ENCODE results near the gene ADAMTS13. TPM values are rescaled to one million over a fixed set of nuclear protein-coding genes. Genes with fewer than 3 reads are reported as not detected.
"Not testable (repeated sequence)": the region's sequence is repeated elsewhere in the genome, so short reads cannot be mapped to it uniquely, and the experiment has no call there.

Gene ADAMTS13
- 1.1 and 2.9 TPM in 2 replicates for polyA plus RNA-seq (2014; cell fraction: cytosol; rRNA removed)
- 18.7 and 20.6 TPM in 2 replicates for polyA plus RNA-seq (2014; cell fraction: nucleus; rRNA removed)

DNA sequence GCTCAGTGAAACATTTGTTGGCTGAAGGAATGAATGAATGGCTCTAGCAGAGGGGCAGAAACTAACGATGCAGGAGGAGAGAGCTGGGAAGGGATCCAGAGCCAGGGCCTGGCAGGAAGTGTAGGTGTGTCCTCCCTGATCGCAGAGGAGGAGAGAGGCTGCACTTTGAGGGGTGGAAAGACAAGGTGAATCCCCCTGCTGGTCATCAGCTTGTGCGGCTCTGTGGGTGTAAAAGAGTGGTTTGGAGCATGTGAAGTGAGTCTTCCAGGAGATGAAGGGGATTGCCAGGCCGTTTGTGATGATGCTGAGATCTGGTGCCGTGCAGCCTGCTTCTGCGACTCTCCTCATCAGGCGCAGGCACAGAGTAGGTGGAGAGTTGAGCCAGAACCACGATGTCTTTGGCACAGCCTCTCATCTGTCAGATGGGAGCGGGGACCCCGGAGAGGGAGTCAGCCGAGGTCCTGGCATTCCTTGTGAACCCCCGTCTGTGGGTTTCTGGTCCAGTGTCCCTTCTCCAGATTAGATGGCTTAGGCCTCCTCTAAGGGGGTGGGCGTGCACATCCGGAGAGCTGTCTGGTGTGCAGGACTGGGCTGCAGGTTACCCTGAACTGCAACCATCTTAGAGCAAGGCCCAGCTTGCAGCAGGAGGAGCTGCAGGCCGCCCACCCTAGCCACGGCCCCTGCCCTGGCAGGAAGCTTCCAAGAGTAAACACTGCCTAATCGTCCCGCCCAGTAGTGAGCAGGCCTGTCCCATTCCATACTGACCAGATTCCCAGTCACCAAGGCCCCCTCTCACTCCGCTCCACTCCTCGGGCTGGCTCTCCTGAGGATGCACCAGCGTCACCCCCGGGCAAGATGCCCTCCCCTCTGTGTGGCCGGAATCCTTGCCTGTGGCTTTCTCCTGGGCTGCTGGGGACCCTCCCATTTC lies at the start of gene ADAMTS13:
Gene ADAMTS13, plus strand, starts transcription at position 753 of the 928 bp plus-strand sequence. Its CDS starts 77 bp downstream, at position 830.
- peak; percentile 71 for DNase-seq (ENCODE audit: low spot score)

DNA sequence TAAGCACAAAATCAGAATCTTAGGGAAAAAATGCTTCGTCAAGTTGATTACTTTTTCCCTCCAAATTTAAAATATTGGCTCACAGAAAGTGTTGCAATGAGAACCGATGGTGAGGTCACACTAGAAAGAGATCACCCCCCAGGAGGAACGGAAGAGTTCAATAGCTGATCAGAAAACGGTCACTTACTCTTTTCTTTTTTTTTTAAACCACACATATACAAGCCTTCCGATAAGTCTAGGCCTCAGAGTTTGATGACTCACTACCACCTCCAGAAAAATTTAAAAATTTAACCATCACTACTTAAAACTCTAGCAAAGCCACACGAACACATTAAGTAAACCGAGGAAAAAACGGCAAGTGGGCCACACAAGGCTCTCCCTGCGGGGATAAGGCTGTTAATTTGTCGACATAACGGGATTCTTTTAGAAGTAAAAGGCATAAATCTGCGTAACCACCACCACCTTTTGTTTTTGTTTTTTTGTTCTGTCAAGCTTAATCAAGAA lies 47.5 kb upstream of the ADAMTS13 start:
- DNase-seq (ENCODE audit: low spot score): no peak

DNA sequence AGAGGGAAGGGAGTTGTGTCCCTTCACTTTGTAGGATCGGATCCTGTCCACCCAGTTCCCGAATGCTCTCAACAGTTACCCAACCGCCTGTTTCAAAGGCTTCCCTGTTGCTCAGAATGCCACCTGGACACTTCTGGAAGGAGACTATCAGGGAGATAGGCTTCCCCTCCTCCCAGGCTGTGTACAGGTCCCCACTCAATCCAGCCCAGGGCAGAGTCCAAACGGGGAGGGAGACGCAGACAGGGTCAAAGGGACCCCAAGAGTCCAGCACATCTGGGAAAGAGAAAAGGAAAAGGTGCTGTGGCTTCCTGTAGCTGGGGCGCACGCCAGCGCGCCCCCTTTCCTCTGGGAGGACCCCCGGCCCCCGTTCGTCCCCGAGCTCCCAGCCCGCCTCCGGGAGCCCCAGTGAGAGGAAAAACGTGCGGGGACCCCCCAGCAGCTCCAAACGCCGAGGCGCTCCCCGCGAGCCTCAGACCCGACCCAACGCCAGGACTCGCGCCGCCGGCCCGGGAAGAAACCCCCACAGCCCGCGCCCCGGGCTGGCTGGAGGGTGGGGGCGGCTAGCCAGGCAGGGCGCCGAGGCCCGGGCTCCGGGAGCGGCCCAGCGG lies 46.9 kb upstream of the ADAMTS13 start:
- DNase-seq (ENCODE audit: low spot score): no peak

DNA sequence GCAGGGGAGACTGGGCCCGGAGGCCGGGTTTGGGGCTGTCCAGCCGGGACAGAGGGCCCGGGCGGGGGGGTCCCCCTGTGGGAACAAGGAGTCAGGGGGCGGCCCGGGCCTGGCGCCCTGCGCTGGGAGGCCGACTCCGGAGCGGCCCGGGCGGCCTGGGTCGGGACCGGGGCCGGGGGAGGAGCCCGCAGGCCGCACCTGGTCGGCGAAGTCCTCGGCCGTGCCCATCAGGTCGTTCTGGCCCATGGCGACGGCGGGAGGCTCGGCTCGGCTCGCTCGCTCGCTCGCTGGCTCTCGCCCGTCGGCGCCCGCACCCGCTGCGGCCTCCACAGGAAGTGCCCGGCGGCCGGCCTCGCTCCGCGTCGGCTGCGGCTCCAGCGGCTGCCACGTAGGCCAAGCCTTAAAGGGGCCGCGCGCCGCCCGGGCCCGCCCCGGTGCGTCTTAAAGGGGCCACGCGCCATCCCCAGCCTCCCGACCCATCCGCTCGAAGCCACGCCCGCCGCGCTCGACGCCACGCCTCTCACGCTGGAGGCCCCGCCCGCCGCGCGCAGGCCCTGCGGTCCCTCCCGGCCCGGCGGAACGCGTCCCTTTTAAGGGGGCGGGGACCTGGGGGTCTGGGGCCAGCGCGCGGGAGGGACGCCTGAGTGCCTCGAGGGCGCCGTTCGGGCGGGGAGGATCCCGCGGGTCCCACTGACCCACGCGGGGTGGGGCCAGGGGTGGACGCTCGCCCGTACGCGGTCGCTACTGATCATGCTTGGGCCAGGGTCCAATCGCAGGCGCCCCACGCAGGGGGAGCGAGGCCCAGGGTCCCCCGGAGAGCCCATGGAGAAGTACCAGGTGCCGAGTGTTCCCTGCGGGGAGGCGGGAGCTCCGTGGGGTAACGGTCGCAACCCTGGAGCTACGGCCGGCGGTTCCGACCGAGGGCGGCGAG lies 46.2 kb upstream of the ADAMTS13 start, which contains the start of the genes STKLD1 and SURF4:
Gene STKLD1, plus strand, starts transcription at position 643 of the 931 bp plus-strand sequence. Its CDS starts 108 bp downstream, at position 751.
Gene SURF4, minus strand, starts transcription at position 337 of the 931 bp plus-strand sequence. Its CDS starts 91 bp downstream, at position 246.
- peak; percentile 95 for DNase-seq (ENCODE audit: low spot score)

DNA sequence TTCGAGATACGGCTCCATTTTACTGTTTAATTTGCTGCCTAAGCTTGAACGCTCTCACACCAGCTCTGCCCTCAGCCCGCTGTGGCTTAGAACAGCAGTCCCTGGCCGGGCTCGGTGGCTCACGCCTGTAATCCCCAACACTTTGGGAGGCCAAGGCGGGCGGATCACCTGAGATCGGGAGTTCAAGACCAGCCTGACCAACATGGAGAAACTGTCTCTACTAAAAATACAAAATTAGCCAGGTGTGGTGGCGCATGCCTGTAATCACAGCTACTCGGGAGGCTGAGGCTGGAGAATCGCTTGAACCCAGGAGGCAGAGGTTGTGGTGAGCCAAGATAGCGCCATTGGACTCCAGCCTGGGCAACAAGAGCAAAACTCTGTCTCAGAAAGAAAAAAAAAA lies 44.9 kb upstream of the ADAMTS13 start:
- not testable (repeated sequence) for DNase-seq (ENCODE audit: low spot score)

DNA sequence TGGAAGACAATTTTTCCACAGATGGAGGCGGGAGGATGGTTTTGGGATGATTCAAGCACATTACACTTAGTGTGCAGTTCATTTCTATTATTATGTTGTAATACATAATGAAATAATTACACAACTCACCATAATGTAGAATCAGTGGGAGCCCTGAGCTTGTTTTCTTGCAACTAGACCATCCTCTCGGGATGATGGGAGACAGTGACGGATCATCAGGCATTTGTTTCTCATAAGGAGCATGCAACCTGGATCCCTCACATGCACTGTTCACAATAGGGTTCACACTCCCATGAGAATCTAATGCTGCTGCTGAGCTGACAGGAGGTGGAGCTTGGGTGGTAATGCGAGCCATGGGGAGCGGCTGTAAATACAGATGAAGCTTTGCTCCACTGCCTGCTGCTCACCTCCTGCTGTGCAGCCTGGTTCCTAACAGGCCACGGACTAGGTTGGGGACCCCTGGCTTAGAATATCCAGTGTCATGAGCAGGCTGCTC lies 44.4 kb upstream of the ADAMTS13 start:
- no peak for DNase-seq (ENCODE audit: low spot score)

DNA sequence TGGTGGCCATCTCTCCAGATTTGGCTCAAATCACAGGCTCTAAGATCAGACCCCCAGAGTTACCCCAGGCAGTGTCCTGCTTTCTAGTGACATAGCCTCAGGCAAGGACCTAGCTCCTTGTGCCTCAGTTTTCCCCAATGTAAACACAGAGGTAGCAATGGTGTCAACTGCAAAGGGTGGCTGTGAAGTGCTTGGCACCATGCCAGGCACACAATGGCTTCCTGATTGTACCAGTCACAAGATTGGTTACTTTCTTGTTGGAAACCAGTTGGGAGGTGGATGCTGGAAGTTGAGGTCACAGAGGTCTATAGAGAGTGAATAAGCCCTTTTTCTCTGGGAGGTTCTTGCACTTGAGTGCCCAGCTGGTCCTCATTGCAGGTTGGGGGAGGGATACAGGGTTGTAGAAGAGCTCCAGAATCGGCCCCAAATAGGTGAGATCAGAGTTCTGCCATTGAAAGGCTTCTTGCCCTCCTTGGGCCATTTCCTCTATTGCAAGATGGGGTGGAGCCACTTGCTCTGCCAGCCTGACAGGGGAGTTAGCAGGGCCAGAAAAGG lies 43.7 kb upstream of the ADAMTS13 start:
- no peak for DNase-seq (ENCODE audit: low spot score)

DNA sequence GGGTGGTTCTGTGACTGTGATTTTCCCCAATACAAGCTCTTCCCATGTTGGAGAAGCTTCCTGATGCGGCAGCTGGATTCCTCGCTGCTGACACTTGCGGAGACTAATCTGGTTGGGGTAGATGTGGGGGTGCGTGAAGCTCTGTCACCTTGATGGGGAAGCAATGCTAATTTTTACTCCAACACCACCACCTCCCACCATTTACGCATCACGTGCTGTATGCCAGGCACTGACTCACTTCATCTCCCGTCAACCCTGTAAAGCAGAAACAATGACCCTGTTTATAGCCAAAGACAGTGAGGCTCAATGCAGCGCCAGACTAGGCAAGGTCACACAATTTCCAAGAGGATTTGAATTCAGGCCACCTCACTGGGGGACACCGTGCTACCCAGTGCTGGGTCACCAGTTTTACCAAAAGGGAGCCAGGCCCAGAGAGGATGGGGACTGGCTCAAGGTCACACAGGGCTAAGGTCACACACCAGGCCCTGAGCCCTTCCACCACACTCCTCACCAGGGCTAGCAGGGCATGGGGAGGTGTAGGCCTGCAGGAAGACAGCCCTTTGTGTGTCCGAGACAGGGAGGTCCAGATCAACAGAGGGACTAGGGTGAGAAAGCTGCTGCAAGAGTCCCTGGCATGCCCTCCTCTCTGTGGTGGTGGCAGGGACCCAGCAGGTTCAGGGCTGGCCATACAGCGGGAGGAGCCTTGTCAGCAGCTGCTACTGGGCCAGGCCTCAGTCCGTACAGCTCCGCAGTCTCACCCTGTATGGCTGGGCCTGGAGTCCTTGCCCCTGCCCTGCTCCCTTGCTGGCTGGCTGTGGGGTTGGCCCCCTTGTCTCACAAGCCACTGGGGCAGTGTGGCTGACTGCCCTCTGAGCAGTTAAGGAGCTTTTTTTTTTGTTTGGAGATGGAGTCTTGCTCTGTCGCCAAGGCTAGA lies 42.7 kb upstream of the ADAMTS13 start:
- no peak for DNase-seq (ENCODE audit: low spot score)

DNA sequence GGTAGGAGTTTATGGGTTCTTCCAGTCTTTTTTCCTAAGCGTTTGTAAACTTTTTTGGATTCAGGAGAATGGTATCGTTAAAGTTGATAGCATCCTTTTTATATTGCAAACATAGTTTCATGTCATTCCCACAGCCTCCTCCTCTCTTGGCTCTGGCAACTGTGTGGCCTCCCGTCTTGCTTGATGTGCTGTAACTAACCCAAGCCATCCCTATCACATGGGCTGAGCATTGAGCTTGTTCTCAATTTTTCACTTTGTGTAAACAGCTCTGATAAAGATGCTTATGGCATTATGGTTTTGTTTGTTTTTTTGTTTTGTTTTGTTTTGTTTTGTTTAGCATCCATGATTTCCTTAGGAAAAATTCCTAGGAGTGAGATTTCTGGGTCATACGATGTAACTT lies 41.4 kb upstream of the ADAMTS13 start:
- DNase-seq (ENCODE audit: low spot score): no peak

DNA sequence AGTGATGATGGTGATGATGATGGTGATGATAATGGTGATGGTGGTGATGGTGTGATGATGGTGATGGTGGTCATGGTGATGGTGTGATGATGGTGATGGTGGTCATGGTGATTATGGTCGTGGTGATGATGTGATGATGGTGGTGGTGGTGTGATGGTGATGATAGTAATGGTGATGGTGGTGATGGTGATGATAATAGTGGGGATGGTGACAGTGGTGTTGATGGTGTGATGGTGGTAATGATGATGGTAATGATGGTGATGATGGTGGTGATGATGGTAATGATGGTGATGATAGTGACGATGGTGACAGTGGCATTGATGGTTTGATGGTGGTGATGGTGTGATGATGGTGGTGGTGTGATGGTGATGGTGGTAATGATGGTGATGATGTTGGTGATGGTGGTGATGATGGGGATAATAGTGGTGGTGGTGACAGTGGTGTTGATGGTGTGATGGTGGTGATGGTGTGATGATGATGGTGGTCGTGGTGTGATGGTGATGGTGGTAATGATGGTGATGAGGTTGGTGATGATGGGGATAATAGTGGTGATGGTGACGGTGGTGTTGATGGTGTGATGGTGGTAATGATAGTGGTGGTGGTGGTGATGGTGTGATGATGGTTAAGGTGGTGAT lies 39.5 kb upstream of the ADAMTS13 start:
- DNase-seq (ENCODE audit: low spot score): no peak

DNA sequence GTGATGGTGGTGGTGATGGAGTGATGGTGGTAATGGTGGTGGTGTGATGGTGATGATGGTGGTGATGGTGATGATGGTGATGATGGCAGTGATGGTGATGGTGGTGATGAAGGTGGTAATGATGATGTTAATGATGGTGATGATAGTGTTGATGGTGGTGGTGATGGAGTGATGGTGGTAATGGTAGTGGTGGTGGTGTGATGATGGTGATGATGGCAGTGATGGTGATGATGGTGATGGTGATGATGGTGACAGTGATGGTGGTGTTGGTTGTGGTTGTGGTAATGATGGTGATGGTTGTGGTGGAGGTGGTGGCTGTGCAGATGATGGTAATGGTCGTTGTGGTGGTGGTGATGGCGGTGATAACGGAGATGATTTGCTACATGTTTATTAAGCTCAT lies 38.7 kb upstream of the ADAMTS13 start:
- DNase-seq (ENCODE audit: low spot score): no peak

DNA sequence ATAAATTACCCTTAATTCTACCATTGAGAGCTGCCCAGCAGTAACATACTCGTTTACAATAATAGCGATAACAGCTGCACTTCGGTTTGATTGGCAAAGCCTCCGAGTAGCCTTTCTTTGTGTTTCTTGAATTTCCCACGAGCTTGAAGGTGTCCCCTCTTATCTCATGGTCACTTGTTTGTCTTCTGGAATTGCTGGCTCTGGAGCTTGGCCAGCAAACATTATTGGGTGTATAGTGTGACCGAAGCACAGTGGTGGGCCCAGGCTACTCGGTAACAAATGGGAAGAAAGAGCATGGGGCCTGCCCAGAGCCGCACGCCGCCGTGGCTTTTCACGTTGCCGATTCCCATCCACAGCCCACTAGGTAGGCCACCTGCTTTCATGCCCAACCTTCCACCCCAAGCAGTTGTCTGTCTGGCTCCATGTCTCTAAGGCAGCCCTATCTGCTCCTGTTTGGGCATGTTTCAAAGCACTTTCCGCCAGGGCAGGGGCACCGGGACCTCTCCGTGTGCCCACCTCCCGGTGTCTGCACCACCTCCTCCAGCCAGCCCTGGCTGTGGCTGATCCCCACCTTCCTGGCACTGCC lies 37.3 kb upstream of the ADAMTS13 start:
- DNase-seq (ENCODE audit: low spot score): no peak

DNA sequence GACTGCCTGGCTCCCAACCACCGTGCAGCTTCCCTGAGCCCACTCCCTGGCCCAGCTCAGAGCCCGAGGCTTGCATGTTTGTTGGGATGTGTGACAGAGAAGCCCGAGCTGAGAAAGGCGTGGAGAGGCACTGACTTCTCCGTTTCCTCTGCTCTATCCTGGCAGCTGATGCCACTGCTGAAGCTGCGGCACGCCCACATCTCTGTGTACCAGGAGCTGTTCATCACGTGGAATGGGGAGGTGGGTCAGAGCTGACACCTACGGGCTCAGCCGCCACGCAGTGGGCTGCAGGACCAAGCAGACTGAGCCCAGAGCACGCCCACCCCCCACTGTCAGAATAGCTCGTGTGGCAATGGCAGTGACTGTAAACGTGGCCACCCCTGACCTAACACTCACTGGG lies 36.7 kb upstream of the ADAMTS13 start:
- no peak for DNase-seq (ENCODE audit: low spot score)

DNA sequence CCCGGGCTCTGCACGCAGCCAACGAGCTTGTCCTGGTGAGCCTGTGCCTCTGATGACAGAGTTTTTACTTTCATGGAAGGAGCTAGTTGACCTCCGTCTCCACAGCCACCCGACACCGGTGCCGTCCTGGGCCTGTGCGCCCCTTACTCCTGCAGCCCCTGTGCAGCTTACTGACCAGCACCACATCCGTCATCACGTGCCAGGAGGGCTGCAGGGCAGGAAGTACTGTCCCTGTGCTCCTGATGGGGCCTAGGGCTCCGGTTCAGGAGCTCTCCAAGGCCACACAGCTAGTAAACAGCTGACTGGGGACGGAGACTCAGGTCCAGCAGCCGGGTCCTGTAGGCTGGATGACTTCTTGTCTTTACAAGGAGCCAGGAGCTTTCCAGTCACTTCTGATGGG lies 35.8 kb upstream of the ADAMTS13 start:
- DNase-seq (ENCODE audit: low spot score): no peak

DNA sequence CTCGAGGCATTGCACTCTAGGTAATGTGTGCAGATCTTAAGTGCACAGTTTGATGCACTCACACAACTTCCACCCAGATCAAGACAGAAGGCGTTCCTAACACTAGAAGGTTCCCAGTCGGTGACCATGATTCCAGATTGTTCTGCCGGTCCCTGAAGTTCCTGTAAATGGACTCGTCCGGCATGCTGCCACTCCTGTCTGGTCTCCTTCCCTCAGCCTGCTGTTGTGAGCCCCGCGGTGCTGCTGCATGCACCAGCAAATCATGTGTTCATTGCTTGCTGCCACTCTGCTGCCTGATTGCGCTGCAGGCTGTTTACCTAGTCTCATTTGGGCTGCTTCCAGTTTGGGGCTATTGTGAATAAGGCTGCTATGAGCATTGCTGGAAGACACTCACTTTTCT lies 34.5 kb upstream of the ADAMTS13 start:
- no peak for DNase-seq (ENCODE audit: low spot score)

DNA sequence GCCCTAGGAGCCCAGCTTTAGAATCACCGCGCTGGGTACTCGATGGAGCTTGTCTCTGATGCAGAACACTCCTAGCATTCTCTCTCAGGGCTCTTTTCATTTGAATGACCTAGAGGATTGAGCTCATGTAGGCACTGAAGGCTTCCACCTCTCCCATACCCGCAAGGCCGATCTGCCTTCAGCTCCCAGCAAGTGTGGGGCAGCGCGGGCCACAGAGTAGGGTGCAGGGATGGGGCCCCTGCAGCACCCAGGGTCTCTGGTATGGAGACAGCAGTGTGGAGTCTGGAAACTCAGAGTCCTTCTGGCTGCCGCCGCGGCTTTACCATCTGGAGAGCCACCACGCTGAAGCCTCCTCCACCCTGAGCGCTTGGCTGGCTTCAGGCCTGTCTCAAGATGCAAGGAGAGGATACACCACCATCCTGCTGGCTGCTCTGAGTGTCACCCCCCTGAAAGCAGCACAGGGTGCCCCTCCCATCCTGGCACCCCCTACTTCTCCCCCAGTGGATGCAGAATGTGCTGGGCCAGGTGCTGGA lies 33.1 kb upstream of the ADAMTS13 start:
- no peak for DNase-seq (ENCODE audit: low spot score)

DNA sequence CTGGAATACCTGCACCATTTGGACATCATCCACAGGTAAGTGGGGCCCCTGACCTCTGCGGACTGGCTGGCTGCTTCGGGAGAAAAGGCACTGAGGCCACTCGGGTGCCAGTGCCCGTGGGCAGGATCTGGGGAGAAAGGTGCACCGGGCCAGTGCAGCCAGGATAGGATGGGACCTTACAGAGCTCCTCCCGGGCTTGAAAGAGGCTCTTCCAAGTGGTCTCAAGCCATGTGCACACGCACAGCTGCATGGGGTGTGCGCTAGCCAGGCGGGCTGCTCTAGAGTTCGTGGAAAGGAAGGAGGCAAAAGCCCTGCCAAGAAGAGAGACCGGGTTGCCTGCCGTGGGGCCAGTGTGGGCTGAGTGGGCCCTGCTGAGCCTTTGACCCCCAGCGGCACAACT lies 32.6 kb upstream of the ADAMTS13 start:
- no peak for DNase-seq (ENCODE audit: low spot score)

DNA sequence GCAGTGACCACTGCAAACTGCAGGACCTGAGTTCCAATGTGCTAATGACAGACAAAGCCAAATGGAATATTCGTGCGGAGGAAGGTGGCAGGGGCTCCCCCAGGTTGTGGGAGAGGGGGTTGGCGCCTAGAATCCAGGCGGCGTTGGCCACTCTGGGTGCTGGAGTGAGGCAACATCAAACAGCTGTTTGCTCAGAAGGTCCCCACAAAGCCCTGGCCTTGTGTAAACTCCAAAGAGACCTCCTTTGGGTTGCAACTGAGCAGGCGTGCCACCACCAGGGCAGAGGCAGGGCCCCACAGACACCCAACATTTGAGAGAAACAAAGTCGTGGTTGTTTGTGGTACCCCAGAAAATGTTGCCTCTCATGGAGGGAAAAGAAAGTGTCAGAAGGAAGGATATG lies 31.5 kb upstream of the ADAMTS13 start:
- DNase-seq (ENCODE audit: low spot score): no peak
